HG03442 (cell line): ENCODE data around the gene ATG9B.
"Not testable (repeated sequence)": the region's sequence is repeated elsewhere in the genome, so short reads cannot be mapped to it uniquely, and the experiment has no call there.

ENCODE experiments used
- ATAC-seq: cut with Tn5 transposase; IDR thresholded peaks from one replicate; pipeline ENCODE4 v1.9.1; 2021; ENCODE audit warnings: mild to moderate bottlenecking, moderate library complexity; ENCODE audit not compliant: unreplicated experiment

ATG9B gene

DNA sequence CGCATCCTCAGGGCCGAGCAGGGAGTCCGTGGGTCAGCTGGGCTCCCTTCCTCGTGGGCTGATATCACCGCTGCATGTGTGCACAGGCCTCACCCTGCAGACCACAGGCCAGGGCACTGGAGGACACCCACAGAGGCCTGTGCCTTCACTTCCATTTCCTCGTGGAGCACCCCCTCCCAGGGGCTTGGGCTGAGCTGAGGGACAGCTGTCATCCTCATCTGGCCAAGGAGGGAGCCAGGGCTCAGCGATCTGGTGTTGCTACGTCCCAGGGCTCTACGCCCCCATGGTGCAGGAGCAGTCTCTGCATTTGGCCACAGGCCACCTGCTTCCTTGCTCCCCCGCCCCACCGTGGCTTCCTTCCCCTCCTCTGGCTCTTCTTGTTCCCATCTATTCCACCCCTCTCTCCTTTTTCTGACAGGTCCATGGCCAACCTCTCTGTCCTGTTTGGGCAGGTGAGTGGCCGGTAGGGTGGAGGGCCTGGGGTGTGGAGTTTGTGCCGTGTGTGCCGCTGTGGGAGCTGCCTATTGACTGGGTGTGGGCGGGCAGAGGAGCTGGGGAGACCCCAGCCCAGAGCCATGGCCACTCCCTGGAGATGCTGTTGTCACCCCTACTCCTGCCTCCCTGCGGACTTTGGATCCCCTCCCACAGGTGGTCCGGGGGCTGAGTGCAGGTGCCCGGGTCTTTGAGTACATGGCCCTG is 15.7 kb upstream of the ATG9B start:
- ATAC-seq = no peak

DNA sequence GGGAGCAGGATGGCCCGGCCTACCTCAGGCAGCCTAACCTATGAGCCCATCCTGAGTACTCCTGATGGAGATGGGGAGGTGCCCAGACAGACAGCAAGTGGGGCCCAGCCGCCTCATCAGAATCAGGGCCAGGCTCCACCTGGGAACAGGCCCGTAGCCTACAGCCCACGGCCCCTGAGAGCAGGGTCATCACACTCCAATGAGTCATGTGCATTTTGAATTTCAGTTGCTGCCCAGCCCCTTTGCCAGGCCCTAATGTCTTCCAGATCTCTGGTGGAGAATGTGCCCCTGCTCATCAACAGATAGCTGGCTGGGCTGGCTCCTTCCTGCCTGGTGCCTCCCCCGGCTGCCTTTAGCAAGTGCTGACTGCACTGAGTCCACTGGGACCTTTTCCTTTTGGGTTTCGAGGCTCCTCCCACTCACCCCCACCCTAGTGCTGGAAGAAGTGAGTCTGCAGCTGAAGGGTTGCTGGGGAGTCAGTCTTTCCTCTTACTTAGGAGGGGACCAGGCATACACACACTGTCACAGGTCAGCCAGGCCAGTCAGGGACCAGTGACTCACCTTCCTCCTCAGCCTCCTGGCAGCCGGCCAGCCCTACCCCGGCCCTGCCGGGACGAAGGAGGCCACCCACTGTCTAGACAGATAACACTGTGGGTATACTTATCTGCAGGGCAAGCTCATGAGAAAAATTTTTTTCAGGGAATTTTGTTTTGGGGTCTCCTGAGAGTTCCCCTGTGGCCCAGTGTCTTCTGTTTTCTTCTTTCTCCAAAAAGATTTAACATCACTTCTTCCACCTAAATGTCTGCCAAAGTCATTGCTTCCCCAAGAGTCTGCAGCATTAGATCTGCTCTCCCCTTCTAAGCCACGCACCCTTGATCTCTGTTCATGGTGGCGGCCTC is 14.9 kb upstream of the ATG9B start:
- peak; percentile 56 for ATAC-seq

DNA sequence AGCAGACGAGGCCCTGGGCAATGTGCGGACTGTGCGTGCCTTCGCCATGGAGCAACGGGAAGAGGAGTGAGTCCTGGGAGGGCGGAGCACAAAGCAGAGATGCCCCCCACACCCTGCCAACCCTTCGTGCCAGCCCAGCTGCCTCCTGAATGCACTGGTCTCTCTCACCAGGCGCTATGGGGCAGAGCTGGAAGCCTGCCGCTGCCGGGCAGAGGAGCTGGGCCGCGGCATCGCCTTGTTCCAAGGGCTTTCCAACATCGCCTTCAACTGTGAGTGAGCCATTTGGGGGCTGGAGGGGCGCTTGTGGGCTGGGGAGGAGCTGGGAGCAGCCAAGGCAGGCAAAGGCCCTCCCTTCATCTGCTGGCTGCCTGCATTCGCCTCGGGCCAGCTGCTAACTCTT is 11.6 kb upstream of the ATG9B start:
- no peak for ATAC-seq

DNA sequence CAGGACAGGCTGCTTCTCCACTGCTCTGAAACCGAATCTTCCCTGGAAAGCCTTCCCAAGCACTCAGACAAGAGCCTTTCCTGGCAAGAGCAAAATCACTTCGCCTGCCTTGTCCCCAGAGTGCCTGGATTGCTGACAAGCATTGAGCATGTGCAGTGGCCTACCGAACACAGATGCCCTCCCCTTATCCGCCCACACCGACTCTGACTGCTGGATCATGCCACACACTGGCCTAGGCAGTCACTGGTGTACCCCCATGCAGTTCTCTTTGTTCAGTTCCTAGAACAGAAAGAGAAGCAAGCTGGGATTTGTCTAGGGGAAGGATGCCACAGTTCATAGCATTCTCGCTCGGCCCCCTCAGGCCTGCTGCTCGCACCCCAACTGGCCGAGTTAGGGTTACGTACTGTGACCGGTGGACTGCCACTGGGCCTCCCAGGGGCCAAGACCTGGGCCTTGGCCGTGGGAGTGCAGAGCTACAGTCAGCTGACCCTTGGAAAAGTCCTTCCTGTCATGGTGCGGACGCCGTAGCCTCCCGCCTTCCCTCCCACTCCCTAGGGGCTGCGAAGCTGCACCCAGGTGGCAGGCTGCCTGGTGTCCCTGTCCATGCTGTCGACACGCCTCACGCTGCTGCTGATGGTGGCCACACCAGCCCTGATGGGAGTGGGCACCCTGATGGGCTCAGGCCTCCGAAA is 10.9 kb upstream of the ATG9B start:
- ATAC-seq = no peak

DNA sequence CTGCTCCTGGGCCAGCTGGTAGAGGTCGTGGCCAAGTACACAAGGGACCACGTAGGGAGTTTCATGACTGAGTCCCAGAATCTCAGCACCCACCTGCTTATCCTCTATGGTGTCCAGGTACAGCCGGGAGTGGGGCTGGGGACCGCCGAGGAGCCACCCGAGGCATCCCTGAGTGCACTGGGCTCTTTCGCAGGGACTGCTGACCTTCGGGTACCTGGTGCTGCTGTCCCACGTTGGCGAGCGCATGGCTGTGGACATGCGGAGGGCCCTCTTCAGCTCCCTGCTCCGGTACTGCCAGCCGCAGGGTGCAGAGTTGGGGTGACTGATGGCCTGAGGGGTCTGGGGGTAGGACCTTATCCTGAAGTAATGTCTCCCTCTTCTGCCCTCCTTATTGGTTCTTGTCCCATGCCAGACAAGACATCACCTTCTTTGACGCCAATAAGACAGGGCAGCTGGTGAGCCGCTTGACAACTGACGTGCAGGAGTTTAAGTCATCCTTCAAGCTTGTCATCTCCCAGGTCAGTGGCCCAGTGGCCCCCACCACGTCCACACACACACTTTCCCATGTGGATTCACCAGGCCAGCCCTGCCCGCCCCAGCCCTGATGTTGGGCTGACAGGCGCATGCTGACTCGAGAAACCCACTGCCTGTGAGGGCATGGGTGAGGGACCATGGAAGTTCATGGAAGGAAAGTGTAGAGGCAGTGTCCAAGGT is 10.2 kb upstream of the ATG9B start:
- no peak for ATAC-seq

DNA sequence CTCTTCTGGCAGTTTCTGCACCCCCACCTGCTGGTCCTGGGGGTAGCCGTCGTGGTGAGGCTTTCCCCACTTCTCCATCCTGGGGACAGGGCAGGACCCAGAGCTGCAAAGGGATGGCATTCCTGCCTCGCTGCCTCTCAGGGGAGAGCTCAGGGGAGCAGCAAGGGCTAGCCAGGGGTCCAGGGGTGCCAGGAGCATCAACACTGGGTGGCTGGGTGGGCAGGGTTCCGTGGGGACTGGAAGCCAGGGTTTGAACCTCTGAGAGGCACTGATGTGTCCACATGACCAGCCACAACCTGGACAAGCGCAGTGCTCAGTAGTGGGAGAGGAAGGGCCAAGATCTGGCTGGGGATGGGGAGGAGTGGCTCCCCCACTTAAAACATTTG is 9.6 kb upstream of the ATG9B start:
- no peak for ATAC-seq

DNA sequence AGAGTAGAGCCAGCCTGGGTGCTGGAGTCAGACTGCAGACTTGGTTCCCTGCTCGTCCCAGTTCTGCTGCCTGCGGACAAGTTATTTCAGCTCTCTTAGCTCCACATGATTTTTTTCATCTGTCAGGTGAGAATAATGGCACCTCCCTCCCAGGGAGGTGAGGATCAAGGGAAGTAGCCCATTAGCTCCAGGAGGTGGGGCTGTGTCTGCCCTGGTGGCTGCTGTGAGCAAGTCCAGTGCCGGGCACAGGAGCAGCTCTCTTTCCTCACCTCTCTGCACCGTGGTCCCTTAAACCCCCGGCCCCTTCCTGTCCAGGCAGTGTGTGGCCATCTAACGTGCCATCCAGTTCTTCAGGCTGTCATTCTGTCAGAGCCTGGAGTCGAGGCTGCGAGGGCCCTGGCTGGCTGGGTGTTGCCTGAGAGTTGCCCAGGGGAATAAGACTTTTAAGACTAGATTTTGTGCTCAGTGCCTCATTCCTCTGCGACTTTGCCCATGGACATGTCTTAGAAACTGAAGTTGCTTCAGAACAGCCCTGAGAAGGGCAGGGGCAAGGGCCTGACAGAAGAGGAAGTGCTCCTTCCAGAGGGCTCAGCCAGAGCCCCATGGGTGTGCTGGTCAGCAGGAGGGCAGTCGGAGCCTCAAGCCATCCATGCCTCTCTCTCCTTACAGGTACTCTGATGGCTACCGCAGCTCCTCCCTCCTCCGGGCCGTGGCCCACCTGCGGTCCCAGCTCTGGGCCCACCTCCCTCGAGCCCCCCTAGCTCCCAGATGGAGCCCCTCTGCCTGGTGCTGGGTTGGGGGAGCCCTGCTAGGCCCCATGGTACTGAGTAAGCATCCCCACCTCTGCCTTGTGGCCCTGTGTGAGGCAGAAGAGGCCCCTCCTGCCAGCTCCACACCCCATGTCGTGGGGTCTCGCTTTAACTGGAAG is 8.9 kb upstream of the ATG9B start:
- no peak for ATAC-seq

DNA sequence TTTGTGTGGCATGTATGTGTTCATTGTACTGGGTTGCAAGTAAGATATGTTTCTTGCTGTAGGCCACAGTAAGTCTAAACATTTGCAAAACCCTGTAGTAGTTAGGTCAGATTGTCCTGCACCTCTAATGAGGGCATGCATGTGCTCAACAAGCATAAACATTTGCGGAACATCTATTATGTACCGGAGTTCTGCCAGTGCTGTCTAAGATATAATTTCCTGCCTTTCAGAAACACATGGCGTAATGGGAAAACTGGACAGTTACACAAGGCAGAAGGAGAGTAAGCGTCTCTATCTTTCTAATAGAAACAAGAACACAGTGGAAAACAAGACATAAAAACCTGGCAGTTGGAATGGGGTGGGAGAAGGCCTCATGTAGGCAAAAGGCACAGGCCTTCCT is 6.7 kb upstream of the ATG9B start:
- no peak for ATAC-seq

DNA sequence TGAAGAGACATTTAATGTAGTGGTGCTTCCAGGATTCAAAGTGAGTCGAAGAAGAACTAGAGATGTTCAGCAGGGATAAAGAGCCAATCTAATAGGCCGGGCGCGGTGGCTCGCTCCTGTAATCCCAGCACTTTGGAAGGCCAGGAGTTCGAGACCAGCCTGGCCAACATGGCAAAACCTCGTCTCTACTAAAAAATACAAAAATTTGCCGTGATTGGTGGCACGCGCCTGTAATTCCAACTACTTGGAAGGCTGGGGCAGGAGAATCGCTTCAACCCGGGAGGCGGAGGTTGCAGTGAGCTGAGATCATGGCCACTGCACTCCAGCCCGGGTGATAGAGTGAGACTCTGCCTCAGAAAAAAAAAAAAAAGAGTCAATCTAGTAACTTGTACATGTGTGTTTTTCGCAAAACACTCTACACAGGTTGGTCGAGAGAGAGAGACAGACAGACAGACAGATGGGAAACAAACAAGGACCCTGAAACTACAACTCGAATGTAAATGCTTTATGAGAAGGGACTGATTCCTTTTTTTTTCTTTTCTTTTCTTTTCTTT is 4.7 kb upstream of the ATG9B start:
- ATAC-seq = no peak

DNA sequence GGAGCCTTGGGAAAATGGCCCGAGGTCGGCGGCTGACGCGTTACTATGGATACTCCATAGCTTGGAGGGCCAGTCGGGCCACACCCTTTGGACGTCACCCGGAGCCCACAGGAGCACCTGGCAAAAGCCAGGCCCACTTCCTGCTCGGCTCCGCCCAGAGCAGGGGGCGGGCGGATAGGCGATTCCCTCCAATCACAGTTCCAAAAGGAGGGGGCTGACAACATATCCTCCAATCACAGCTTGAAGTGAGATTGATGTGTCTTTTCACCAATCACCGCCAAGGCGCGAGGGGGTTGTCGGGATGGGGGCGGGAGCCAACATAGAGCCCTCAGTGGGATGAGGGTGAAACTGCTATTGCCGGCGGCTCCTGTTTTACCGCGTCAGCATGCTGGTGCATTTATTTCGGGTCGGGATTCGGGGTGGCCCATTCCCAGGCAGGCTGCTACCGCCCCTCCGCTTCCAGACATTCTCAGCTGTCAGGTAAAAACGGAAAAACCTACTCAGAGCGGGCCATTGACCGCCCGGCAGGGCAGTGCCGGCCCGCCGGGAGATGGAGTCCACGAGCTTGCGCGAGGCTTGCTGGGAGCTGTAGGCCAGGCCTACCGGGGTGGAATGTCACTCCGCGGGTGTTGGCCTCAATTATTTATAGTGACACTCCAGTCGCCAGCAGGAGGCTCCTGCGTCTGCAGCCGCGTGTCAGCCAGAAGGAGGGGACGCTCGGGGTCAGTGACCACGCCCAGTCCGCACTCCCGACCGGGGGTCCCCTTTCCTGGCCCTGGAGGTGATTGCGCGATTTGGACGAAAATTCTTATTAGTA is 4.0 kb upstream of the ATG9B start, which contains the start of gene ABCB8:
ABCB8 (plus strand) TSS at position 320 of the 817 bp plus-strand sequence; CDS start at position 386, 66 bp downstream.
- peak; percentile 96 for ATAC-seq

DNA sequence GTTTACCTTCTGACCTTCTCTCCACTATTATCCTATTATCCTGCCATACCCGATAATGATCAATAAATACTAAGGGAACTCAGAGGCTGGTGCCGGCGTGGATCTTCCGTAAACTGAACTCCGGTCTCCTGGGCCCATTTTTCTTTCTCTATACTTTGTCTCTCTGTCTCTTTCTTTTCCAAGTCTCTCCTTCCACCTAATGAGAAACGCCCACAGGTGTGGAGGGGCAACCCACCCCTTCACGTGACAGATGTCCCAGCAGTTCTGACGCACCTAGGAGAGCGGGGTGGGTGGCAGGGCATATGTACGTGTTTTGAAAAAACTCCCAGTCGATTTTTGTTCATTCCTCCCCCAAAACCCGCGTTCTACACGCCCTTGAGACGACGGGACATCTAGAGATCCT is 3.4 kb upstream of the ATG9B start:
- ATAC-seq = not testable (repeated sequence)

DNA sequence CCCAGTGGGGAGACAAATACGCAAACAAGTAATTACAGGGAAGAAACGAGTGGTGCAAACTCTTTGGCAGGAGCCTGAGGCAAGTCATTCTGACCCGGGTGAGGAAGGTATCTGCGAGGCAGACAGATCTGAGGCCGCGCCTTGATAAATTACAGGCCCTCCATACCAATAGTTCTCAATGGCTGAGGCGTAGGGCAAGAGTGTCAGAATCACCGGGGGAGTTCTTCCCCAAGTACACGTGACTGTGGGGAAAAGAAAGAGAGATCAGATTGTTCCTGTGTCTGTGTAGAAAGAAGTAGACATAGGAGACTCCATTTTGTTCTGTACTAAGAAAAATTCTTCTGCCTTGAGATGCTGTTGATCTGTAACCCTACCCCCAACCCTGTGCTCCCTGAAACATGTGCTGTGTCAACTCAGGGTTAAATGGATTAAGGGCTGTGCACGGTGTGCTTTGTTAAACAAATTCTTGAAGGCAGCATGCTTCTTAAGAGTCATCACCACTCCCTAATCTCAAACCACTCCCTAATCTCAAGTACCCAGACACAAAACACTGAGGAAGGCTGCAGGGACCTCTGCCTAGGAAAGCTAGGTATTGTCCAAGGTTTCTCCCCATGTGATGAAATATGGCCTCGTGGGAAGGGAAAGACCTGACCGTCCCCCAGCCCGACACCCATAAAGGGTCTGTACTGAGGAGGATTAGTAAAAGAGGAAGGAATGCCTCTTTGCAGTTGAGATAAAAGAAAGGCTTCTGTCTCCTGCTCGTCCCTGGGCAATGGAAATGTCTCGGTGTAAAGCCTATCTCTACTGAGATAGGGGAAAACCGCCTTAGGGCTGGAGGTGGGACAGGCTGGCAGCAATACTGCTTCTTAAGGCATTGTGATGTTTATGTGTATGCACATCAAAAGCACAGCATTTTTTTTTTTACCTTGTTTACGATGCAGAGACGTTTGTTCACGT is 2.8 kb upstream of the ATG9B start:
- ATAC-seq = not testable (repeated sequence)

DNA sequence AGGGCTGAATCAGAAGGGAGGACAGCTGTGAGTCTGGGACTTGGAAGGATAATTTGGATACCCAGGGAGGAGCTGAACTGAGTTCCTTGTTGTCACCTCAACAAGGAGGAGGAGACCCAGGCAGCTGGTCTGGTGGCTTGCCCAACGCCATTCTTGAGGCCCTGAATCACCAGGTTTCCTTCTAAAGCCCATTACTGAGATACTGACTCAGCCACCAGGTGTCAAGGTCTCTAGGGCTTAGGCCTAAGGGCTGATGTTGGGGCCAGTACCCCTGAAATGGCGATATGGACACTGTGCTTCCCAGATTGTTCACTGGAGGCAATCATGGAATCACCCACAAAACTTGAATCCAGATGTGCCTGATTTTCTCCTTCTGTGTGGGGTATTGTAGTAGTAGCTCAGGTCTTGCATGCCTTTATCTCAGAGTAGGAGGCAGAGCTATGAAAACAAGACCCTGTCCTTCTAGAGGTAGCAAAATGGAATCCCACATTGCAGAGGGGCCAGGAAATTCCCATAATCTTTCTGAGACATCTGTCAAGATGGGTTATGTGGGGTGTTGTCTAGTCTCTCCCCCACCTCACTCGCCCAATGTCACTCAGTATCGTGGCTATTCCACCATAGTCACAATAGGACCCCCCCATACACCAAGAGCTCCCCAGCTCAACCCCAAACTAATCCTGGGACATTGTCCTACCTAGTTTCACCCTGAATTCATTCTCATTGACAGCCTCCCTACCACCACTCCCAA is 1.8 kb upstream of the ATG9B start:
- no peak for ATAC-seq

DNA sequence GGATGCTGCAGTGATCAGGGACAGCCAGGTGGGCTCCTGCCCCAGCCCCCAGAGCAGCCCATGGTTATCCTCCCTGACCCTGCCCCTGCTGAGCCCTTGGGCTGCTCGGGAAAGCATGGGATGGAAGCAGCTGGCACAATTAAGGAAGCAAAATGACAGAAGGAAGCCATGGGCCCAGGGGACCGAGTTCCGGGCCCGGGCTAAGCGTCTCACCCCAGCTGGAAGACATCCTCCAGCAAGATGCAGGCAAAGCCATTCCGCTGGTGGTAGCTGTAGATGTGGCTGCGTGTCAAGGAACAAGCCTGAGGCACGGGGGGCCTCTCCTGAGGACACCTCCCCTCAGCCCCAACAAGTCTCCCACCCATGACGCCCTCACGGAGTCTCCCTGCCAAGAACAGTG is 1.1 kb downstream of the ATG9B start:
- ATAC-seq = no peak

DNA sequence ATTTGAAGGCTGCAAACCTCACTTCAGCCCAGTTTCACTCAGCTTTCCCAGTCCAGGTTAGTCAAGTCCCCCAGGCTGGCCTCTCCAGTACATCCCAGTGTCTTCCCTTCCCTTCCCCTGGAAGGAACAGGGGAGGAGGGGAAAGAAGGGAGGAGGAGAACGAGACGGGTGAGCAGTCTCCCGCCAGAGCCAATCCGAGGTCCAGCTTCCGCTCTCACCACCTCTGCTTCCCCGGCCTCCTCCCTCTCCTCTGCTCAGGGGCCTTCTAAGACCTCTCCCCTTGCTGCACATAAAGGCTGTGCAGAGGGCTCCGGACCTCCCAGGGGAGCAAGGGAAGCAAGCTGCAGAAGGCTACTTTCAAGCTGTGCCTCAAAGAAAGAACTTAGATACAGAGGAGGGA is 4.1 kb downstream of the ATG9B start:
- ATAC-seq = no peak

DNA sequence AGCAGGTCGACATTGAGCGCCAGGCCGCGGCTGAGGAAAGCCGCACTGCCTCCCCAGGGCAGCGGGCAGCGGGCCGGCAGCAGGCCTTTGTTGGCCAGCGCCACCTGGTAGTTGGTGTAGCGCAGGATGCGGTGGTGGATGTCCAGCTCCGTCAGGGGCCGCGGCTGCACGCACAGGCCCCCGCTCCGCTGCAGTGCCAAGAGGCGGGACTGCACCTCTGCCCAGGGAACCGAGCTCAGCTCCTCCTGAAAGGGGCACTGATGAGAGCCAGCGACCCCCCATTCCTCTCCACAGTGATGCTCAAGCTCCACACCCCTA is 5.2 kb downstream of the ATG9B start:
- ATAC-seq = no peak
